ENCODE data around the gene AMBRA1.

DNA sequence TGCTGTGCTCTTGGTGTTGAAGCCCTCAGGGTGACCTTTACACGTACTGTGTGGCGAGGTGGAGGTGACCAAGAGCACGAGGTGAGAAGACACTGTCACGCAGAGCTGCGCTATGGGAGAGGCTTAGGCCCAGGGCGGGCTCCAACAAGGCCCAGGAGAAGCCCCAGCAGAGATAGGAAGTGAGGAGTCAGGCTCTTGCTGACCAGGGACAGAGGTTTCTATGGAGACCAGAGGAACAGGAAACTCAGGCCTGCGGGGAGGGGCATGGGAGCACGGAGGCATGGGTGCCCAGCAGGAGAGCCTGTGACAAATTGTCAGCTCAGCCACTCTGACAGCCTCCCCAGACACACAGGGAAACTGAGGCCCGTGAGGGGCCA, 230.8 kb downstream of the AMBRA1 start:
- TF ChIP-seq, protein P1, sequence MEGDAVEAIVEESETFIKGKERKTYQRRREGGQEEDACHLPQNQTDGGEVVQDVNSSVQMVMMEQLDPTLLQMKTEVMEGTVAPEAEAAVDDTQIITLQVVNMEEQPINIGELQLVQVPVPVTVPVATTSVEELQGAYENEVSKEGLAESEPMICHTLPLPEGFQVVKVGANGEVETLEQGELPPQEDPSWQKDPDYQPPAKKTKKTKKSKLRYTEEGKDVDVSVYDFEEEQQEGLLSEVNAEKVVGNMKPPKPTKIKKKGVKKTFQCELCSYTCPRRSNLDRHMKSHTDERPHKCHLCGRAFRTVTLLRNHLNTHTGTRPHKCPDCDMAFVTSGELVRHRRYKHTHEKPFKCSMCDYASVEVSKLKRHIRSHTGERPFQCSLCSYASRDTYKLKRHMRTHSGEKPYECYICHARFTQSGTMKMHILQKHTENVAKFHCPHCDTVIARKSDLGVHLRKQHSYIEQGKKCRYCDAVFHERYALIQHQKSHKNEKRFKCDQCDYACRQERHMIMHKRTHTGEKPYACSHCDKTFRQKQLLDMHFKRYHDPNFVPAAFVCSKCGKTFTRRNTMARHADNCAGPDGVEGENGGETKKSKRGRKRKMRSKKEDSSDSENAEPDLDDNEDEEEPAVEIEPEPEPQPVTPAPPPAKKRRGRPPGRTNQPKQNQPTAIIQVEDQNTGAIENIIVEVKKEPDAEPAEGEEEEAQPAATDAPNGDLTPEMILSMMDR (IDR thresholded peaks at IDR 0.05; ENCODE audit: control extremely low read depth in 1 of 3, insufficient read depth in 1 of 3, low read depth in 1 of 3, low read length in 3 of 3) = no peak
- TF ChIP-seq POLR2AphosphoS5 (IDR thresholded peaks at IDR 0.05; ENCODE audit: low read depth, low read length) (no peak), EP300 (IDR thresholded peaks at IDR 0.05; ENCODE audit: borderline replicate concordance in 1 of 2, low read depth in 2 of 2, low read length in 2 of 2) (no peak), SP1 (IDR thresholded peaks at IDR 0.05; ENCODE audit: low read depth, low read length) (no peak), POU5F1 (IDR thresholded peaks at IDR 0.05; ENCODE audit: low read depth, low read length) (no peak), SP2 (IDR thresholded peaks at IDR 0.05; ENCODE audit: low read length) (no peak), RXRA (IDR thresholded peaks at IDR 0.05; ENCODE audit: insufficient read depth, low read depth, low read length) (no peak), YY1 (IDR thresholded peaks at IDR 0.05; ENCODE audit: low read depth, low read length) (no peak), TAF1 (IDR thresholded peaks at IDR 0.05; ENCODE audit: low read depth, low read length) (no peak), GTF2F1 (IDR thresholded peaks at IDR 0.05; ENCODE audit: borderline replicate concordance, low read depth, low read length) (no peak), FOSL1 (IDR thresholded peaks at IDR 0.05; ENCODE audit: insufficient read depth, low read depth, low read length) (no peak)
- TF ChIP-seq, protein P2, sequence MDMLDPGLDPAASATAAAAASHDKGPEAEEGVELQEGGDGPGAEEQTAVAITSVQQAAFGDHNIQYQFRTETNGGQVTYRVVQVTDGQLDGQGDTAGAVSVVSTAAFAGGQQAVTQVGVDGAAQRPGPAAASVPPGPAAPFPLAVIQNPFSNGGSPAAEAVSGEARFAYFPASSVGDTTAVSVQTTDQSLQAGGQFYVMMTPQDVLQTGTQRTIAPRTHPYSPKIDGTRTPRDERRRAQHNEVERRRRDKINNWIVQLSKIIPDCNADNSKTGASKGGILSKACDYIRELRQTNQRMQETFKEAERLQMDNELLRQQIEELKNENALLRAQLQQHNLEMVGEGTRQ (IDR thresholded peaks at IDR 0.05; ENCODE audit: low read length) = no peak
- TF ChIP-seq, protein P3, sequence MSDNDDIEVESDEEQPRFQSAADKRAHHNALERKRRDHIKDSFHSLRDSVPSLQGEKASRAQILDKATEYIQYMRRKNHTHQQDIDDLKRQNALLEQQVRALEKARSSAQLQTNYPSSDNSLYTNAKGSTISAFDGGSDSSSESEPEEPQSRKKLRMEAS (IDR thresholded peaks at IDR 0.05) = no peak

All from H1 (cell line).